ENCODE results near the gene IMP3.
"Not testable (repeated sequence)": the region's sequence is repeated elsewhere in the genome, so short reads cannot be mapped to it uniquely, and the experiment has no call there.

GRCh38 chr15:75678324-75678690 lies 38.3 kb upstream of the IMP3 start:
- not testable (repeated sequence) for TF ChIP-seq POLR2A, CTCF (IDR thresholded peaks at IDR 0.05)

Data from sigmoid colon (tissue), 3 donors.